K562 (cell line): Measurements from ENCODE around the gene KRIT1. TPM values are rescaled to one million over a fixed set of nuclear protein-coding genes. Genes with fewer than 3 reads are reported as not detected.

Source experiments
- KAT7 ChIP-seq: sonication (generic); formaldehyde crosslinking; IDR thresholded peaks from 2 replicates; pipeline ENCODE4 v1.8.0; 2022; ENCODE audit warnings: missing genetic modification reagents, mild to moderate bottlenecking, borderline replicate concordance
- SREBF1 ChIP-seq: fragments of 150-350 bp; IDR thresholded peaks from 2 replicates; pipeline ENCODE4 v1.6.1; 2014; ENCODE audit warnings: antibody characterized with exemption, low read depth, low read length, borderline replicate concordance
- ZNF408 ChIP-seq: fragments of 250-450 bp; sonication (Bioruptor Pico); IDR thresholded peaks from 2 replicates; pipeline ENCODE4 v1.4.0; 2020; ENCODE audit warnings: low read depth, mild to moderate bottlenecking, moderate library complexity
- ZNF707 ChIP-seq: fragments of 250-450 bp; sonication (Bioruptor Pico); conservative IDR thresholded peaks from 2 replicates; pipeline ENCODE4 v1.8.0; 2022; ENCODE audit warnings: inconsistent platforms, mild to moderate bottlenecking, moderate library complexity
- polyA plus RNA-seq, 8 experiments: library from polyadenylated mRNA; depleted of rRNA in 4 of 8; stranded (reverse) in 5 of 8; unstranded in 3 of 8; fragments of >200 nt; fragmentation: Nextera tagmentation in 2 of 8; fragmentation: Illumina TruSeq in 1 of 8; extraction: Ambion mirVana in 2 of 8; extraction: Trizol in 1 of 8; gene quantifications; 2 replicates each; pipeline versions ENCODE4 v1.2.1 to v1.2.3, GENCODE V29; 2011 to 2014; ENCODE audit warnings: inconsistent platforms in 1 of 8, missing spikeins in 1 of 8
- total RNA-seq, 7 experiments: library from RNA; depleted of rRNA in 6 of 7; stranded (reverse); fragments of >200 nt in 6 of 7; fragmentation: Illumina TruSeq in 2 of 7; extraction: Trizol in 2 of 7; gene quantifications; 2 replicates each; pipeline versions ENCODE4 v1.2.1 to v1.2.3, GENCODE V29; 2011 to 2021; ENCODE audit warnings: low replicate concordance in 1 of 7
- TF ChIP-seq, protein P1 (sequence below): fragments of 150-350 bp; conservative IDR thresholded peaks from 2 replicates; pipeline ENCODE4 v1.6.1; 2014; ENCODE audit warnings: low read length
- TF ChIP-seq, protein P2 (sequence below), 2 experiments: fragments of 450-650 bp; IDR thresholded peaks; 2 replicates each; pipeline ENCODE4 v1.6.1; 2016; ENCODE audit warnings: mild to moderate bottlenecking in 2 of 2, borderline replicate concordance in 1 of 2, low read depth in 1 of 2, moderate library complexity in 1 of 2
- TF ChIP-seq, protein P3 (sequence below), 2 experiments: IDR thresholded peaks; 2 replicates each; pipeline ENCODE4 v1.6.1; 2012; ENCODE audit warnings: improper control_type of control experiment in 2 of 2, low read depth in 2 of 2, low read length in 2 of 2, borderline replicate concordance in 1 of 2
- TF ChIP-seq, protein P4 (sequence below): sonication (generic); formaldehyde crosslinking; IDR thresholded peaks from 2 replicates; pipeline ENCODE4 v1.8.0; 2023; ENCODE audit warnings: mild to moderate bottlenecking, missing genetic modification reagents

KRIT1 gene
- total and polyA plus RNA-seq, 9 of the 15 experiments (the other 6 are each of a cell fraction or from before 2014, with no cell fraction given), result 21.5 to 81.4 (median 55.9) TPM

DNA sequence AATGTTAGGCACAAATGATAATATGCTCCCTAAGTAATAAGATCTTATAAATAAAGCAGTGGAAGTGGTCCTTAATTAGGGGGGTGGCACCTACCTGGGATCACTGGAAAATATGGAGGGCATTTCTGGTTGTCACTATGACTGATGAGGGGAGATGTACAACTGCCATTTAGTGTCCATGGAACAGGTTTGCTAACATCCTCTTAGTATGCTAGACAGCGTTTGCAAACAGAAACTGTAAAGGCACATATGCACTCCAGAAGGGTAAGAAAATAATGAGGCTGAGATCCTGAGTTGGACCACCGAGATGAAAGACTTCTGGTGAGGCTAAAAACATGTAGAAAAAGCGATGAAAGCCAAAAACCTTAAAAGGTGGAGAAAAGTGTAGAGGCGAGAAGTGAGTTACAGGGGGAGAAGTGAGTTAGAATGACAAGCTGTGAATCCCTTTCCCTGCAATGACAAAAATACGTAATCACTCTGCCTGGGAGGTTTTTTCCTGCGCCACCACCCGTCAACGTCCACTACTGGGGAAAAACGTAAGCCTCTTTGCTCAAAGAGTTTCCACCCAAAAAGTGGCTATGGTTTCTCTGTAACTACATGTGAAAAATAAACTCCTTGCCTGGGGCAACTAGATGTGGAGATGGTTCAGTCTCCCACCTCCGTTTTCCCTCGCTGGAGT lies 767 bp downstream of the KRIT1 start (continued):
- TF ChIP-seq, protein P1, sequence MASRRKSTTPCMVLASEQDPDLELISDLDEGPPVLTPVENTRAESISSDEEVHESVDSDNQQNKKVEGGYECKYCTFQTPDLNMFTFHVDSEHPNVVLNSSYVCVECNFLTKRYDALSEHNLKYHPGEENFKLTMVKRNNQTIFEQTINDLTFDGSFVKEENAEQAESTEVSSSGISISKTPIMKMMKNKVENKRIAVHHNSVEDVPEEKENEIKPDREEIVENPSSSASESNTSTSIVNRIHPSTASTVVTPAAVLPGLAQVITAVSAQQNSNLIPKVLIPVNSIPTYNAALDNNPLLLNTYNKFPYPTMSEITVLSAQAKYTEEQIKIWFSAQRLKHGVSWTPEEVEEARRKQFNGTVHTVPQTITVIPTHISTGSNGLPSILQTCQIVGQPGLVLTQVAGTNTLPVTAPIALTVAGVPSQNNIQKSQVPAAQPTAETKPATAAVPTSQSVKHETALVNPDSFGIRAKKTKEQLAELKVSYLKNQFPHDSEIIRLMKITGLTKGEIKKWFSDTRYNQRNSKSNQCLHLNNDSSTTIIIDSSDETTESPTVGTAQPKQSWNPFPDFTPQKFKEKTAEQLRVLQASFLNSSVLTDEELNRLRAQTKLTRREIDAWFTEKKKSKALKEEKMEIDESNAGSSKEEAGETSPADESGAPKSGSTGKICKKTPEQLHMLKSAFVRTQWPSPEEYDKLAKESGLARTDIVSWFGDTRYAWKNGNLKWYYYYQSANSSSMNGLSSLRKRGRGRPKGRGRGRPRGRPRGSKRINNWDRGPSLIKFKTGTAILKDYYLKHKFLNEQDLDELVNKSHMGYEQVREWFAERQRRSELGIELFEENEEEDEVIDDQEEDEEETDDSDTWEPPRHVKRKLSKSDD, result no peak
- TF ChIP-seq KAT7 (CRISPR knock-in tag) (0 out of 2 replicates have a peak, but pooled peaks have one; percentile 53), SREBF1 (no peak), ZNF707 (CRISPR knock-in tag) (no peak), ZNF408 (CRISPR knock-in tag) (no peak)
- TF ChIP-seq, protein P2, sequence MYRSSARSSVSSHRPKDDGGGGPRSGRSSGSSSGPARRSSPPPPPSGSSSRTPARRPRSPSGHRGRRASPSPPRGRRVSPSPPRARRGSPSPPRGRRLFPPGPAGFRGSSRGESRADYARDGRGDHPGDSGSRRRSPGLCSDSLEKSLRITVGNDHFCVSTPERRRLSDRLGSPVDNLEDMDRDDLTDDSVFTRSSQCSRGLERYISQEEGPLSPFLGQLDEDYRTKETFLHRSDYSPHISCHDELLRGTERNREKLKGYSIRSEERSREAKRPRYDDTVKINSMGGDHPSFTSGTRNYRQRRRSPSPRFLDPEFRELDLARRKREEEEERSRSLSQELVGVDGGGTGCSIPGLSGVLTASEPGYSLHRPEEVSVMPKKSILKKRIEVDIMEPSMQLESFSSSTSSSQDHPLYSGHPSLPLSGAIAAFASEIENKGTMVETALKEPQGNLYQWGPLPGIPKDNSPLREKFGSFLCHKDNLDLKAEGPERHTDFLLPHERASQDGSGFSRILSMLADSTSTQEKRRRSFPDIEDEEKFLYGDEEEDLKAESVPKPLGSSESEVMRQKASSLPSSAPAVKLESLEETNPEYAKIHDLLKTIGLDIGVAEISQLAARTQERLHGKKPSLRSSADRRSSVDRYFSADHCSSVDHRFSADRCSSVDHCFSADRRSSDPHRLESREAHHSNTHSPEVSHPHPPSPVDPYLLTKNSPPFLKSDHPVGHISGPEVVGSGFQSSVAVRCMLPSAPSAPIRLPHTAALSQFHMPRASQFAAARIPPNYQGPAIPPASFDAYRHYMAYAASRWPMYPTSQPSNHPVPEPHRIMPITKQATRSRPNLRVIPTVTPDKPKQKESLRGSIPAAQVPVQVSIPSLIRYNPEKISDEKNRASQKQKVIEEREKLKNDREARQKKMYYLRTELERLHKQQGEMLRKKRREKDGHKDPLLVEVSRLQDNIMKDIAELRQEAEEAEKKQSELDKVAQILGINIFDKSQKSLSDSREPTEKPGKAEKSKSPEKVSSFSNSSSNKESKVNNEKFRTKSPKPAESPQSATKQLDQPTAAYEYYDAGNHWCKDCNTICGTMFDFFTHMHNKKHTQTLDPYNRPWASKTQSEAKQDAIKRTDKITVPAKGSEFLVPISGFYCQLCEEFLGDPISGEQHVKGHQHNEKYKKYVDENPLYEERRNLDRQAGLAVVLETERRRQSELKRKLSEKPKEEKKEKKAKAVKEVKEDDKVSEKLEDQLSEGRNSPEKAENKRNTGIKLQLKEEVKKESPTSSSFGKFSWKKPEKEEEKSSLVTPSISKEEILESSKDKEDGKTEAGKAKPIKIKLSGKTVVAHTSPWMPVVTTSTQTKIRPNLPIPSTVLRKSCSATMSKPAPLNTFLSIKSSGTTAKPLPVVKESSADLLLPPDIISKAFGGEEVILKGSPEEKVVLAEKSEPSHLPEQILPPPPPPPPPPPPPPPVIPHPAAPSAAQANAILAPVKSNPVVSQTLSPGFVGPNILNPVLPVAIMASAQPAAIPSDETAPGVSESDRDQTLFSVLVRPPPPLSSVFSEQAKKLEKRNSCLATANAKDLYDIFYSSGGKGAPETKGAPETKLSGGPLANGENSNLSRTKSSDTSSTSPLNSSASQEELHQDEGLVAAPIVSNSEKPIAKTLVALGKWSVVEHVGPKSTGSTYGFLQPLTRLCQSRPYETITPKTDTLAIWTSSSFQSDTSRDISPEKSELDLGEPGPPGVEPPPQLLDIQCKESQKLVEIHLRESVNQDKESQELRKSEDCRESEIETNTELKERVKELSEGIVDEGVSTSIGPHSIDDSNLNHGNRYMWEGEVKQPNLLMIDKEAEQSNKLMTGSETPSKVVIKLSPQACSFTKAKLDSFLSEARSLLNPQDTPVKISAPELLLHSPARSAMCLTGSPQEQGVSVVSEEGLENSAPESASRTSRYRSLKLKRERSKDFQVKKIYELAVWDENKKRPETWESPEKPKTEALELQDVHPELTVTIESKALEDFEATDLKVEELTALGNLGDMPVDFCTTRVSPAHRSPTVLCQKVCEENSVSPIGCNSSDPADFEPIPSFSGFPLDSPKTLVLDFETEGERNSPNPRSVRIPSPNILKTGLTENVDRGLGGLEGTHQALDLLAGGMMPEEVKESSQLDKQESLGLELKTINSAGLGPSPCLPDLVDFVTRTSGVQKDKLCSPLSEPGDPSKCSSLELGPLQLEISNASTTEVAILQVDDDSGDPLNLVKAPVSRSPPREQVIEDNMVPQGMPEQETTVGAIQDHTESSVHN (IDR thresholded peaks at IDR 0.05; ENCODE audit: borderline replicate concordance in 1 of 2, low read depth in 1 of 2), result no peak
- TF ChIP-seq, protein P3, sequence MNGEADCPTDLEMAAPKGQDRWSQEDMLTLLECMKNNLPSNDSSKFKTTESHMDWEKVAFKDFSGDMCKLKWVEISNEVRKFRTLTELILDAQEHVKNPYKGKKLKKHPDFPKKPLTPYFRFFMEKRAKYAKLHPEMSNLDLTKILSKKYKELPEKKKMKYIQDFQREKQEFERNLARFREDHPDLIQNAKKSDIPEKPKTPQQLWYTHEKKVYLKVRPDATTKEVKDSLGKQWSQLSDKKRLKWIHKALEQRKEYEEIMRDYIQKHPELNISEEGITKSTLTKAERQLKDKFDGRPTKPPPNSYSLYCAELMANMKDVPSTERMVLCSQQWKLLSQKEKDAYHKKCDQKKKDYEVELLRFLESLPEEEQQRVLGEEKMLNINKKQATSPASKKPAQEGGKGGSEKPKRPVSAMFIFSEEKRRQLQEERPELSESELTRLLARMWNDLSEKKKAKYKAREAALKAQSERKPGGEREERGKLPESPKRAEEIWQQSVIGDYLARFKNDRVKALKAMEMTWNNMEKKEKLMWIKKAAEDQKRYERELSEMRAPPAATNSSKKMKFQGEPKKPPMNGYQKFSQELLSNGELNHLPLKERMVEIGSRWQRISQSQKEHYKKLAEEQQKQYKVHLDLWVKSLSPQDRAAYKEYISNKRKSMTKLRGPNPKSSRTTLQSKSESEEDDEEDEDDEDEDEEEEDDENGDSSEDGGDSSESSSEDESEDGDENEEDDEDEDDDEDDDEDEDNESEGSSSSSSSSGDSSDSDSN (IDR thresholded peaks at IDR 0.05; ENCODE audit: borderline replicate concordance in 1 of 2, low read depth in 2 of 2, low read length in 2 of 2), result no peak
- TF ChIP-seq, protein P4, sequence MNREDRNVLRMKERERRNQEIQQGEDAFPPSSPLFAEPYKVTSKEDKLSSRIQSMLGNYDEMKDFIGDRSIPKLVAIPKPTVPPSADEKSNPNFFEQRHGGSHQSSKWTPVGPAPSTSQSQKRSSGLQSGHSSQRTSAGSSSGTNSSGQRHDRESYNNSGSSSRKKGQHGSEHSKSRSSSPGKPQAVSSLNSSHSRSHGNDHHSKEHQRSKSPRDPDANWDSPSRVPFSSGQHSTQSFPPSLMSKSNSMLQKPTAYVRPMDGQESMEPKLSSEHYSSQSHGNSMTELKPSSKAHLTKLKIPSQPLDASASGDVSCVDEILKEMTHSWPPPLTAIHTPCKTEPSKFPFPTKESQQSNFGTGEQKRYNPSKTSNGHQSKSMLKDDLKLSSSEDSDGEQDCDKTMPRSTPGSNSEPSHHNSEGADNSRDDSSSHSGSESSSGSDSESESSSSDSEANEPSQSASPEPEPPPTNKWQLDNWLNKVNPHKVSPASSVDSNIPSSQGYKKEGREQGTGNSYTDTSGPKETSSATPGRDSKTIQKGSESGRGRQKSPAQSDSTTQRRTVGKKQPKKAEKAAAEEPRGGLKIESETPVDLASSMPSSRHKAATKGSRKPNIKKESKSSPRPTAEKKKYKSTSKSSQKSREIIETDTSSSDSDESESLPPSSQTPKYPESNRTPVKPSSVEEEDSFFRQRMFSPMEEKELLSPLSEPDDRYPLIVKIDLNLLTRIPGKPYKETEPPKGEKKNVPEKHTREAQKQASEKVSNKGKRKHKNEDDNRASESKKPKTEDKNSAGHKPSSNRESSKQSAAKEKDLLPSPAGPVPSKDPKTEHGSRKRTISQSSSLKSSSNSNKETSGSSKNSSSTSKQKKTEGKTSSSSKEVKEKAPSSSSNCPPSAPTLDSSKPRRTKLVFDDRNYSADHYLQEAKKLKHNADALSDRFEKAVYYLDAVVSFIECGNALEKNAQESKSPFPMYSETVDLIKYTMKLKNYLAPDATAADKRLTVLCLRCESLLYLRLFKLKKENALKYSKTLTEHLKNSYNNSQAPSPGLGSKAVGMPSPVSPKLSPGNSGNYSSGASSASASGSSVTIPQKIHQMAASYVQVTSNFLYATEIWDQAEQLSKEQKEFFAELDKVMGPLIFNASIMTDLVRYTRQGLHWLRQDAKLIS (CRISPR knock-in tag), result 0 out of 2 replicates have a peak, but pooled peaks have one; percentile 41
